ENCODE data around the gene TAS2R40.
"Not testable (repeated sequence)": the region's sequence is repeated elsewhere in the genome, so short reads cannot be mapped to it uniquely, and the experiment has no call there.

TAS2R40 gene

DNA sequence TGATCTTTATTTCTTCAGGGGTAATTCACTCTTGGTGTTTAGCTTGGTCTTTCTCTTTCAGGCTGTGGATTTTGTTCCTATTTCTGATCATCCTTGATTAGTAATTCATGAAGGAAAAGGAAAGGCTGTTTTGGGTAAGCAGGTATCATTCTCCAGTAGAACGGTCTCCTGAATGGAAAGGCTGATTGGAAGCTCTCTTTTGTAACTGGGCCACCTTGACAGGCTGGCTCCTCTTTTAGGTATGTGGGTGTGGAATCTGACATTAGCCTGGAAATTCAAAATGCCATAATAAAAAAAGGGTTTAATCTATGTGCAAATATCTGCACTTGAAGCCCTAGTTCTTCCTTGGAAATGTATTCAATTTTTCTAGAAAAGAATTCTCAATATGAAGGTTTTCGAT is 19.7 kb upstream of the TAS2R40 start:
- WGBS = 92% methylated on average over 2 of the region's 2 CpGs
- Histone ChIP-seq H3K9ac (ENCODE audit: low read depth, low read length) (no peak overlapping the region), H3K9me3 (ENCODE audit: insufficient read depth, low read depth, low read length) (no peaks in the 10 kb centered on the region; the same call in 1 of the 2 replicates), H3K27ac (ENCODE audit: low read depth, low read length) (no peak overlapping the region), H3K4me1 (ENCODE audit: insufficient read depth, low read length) (no peaks in the 10 kb centered on the region), H3K4me3 (ENCODE audit: low read length) (no peak overlapping the region), H3K27me3 (ENCODE audit: insufficient read depth, low read length) (no peaks in the 10 kb centered on the region), H3K36me3 (ENCODE audit: insufficient read depth, low read length) (no peaks in the 10 kb centered on the region)

DNA sequence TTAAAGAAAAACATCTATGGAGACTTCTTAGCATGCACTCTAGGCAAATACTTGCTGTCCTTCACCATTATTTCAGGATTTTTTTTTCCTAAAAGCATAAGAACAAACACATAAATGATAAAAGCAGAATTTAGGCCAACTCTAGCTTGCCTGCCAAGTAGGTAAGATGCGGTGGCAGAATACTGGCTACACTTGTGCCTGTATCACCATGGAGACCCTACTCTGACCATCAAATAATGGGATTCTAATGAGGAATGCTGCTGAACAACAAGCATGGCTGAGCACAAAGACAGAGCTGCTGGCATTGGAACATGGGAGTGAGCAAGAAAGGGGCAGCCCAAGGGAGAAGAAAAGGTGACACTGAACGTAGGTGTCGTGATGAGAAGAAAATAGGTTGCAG is 18.5 kb upstream of the TAS2R40 start:
- H3K27me3 ChIP-seq (ENCODE audit: insufficient read depth, low read length) = no peaks in the 10 kb centered on the region
- H3K27ac ChIP-seq (ENCODE audit: low read depth, low read length) = no peak overlapping the region
- H3K36me3 ChIP-seq (ENCODE audit: insufficient read depth, low read length) = no peaks in the 10 kb centered on the region
- WGBS = 88% methylated on average over 3 of the region's 3 CpGs
- H3K4me1 ChIP-seq (ENCODE audit: insufficient read depth, low read length) = no peaks in the 10 kb centered on the region
- no peak overlapping the region for H3K4me3 ChIP-seq (ENCODE audit: low read length)
- no peaks in the 10 kb centered on the region for H3K9me3 ChIP-seq (ENCODE audit: insufficient read depth, low read depth, low read length)
- H3K9ac ChIP-seq (ENCODE audit: low read depth, low read length) = no peak overlapping the region

DNA sequence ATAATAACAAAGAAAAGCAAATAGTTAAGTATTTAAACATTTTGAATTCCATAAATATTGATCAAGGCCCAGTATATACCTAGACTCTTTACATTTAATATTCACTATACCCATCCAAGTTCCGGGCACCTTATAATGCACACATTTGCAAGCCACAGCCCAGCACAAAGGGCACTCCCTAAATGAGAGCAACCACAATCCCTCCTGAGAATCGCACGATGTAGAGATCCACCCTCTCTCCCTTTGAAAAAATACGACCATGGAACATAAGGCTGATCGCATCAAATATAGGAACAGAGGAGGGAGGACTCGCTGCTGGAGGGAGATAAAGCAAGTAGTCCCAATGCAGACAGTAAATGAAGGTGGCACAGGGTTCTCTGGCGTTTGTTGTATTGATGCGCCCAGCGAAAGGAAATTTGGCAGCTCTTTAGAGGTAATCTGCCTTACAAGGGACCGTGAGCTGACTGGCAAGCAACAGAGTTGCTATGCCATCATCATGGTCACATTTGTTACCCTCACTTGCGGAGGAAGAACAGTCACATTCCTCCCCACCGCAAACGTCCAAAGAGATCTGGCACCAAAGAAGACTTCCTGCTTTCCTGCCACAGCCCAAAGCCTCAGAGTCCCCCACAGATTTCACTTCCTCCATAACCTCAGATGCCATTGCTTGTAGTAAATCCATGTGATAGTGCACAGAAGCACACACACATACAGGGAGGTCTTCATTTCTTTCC is 16.1 kb upstream of the TAS2R40 start:
- Histone ChIP-seq H3K4me1 (ENCODE audit: insufficient read depth, low read length) (no peaks in the 10 kb centered on the region), H3K27me3 (ENCODE audit: insufficient read depth, low read length) (no peaks in the 10 kb centered on the region), H3K27ac (ENCODE audit: low read depth, low read length) (no peak overlapping the region), H3K36me3 (ENCODE audit: insufficient read depth, low read length) (no peaks in the 10 kb centered on the region), H3K9ac (ENCODE audit: low read depth, low read length) (no peak overlapping the region), H3K9me3 (ENCODE audit: insufficient read depth, low read depth, low read length) (no peaks in the 10 kb centered on the region), H3K4me3 (ENCODE audit: low read length) (no peak overlapping the region)
- 93% methylated on average over 13 of the region's 13 CpGs for WGBS

GRCh38 chr7:143210541-143210940 is 11.3 kb upstream of the TAS2R40 start:
- Histone ChIP-seq H3K27me3 (ENCODE audit: insufficient read depth, low read length) (no peaks in the 10 kb centered on the region), H3K4me1 (ENCODE audit: insufficient read depth, low read length) (no peaks in the 10 kb centered on the region), H3K36me3 (ENCODE audit: insufficient read depth, low read length) (no peaks in the 10 kb centered on the region), H3K9me3 (ENCODE audit: insufficient read depth, low read depth, low read length) (no peaks in the 10 kb centered on the region), H3K4me3 (ENCODE audit: low read length) (no peak overlapping the region), H3K27ac (ENCODE audit: low read depth, low read length) (no peak overlapping the region), H3K9ac (ENCODE audit: low read depth, low read length) (no peak overlapping the region)
- WGBS = 86% methylated on average over 4 of the region's 4 CpGs

- not testable (repeated sequence) for H3K36me3 ChIP-seq (ENCODE audit: insufficient read depth, low read length); H3K4me3 ChIP-seq (ENCODE audit: low read length); H3K9ac ChIP-seq (ENCODE audit: low read depth, low read length); H3K4me1 ChIP-seq (ENCODE audit: insufficient read depth, low read length); H3K9me3 ChIP-seq (ENCODE audit: insufficient read depth, low read depth, low read length); H3K27me3 ChIP-seq (ENCODE audit: insufficient read depth, low read length); H3K27ac ChIP-seq (ENCODE audit: low read depth, low read length)
- 96% methylated on average over 4 of the region's 4 CpGs for WGBS
Measured at GRCh38 chr7:143213478-143213877, 8.4 kb upstream of the TAS2R40 start.

GRCh38 chr7:143214789-143215679 is 6.8 kb upstream of the TAS2R40 start:
- Histone ChIP-seq H3K36me3 (ENCODE audit: insufficient read depth, low read length) (no peaks in the 10 kb centered on the region), H3K4me3 (ENCODE audit: low read length) (no peak overlapping the region), H3K27me3 (ENCODE audit: insufficient read depth, low read length) (no peaks in the 10 kb centered on the region), H3K4me1 (ENCODE audit: insufficient read depth, low read length) (no peaks in the 10 kb centered on the region), H3K9ac (ENCODE audit: low read depth, low read length) (no peak overlapping the region), H3K27ac (ENCODE audit: low read depth, low read length) (no peak overlapping the region), H3K9me3 (ENCODE audit: insufficient read depth, low read depth, low read length) (no peaks in the 10 kb centered on the region)
- 36% methylated on average over 8 of the region's 8 CpGs for WGBS

DNA sequence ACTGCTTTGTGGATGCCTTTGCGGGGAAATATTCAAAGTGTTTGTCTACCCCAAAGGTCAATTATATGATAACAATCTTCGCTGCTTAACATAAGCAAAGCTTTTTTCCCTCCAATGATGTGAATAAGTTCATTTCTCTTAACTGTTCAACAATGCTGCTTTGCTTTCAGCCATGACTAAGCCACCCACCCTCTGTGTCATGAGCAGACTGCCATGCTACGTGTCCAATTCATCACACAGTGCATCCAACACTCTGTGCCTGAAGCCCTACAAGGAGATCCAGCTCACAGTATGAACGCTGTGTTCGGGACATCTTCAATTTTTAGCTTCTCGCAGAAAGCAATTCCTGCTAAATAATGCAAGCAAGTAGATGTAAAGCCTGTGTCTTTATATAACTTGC is 5.7 kb upstream of the TAS2R40 start:
- Histone ChIP-seq H3K36me3 (ENCODE audit: insufficient read depth, low read length) (no peaks in the 10 kb centered on the region), H3K27ac (ENCODE audit: low read depth, low read length) (no peak overlapping the region), H3K4me1 (ENCODE audit: insufficient read depth, low read length) (no peaks in the 10 kb centered on the region), H3K9me3 (ENCODE audit: insufficient read depth, low read depth, low read length) (no peaks in the 10 kb centered on the region), H3K27me3 (ENCODE audit: insufficient read depth, low read length) (no peaks in the 10 kb centered on the region), H3K9ac (ENCODE audit: low read depth, low read length) (no peak overlapping the region), H3K4me3 (ENCODE audit: low read length) (no peak overlapping the region)
- WGBS = 92% methylated on average over 6 of the region's 6 CpGs

GRCh38 chr7:143216686-143217085 is 5.2 kb upstream of the TAS2R40 start:
- no peak overlapping the region for H3K4me3 ChIP-seq (ENCODE audit: low read length)
- no peaks in the 10 kb centered on the region for H3K36me3 ChIP-seq (ENCODE audit: insufficient read depth, low read length)
- no peaks in the 10 kb centered on the region for H3K9me3 ChIP-seq (ENCODE audit: insufficient read depth, low read depth, low read length)
- H3K9ac ChIP-seq (ENCODE audit: low read depth, low read length) = no peak overlapping the region
- H3K4me1 ChIP-seq (ENCODE audit: insufficient read depth, low read length) = no peaks in the 10 kb centered on the region
- H3K27me3 ChIP-seq (ENCODE audit: insufficient read depth, low read length) = no peaks in the 10 kb centered on the region
- WGBS = 89% methylated on average over 2 of the region's 2 CpGs
- H3K27ac ChIP-seq (ENCODE audit: low read depth, low read length) = no peak overlapping the region

- no peaks in the 10 kb centered on the region for H3K9me3 ChIP-seq (ENCODE audit: insufficient read depth, low read depth, low read length)
- WGBS = 95% methylated on average over 2 of the region's 2 CpGs
- no peak overlapping the region for H3K4me3 ChIP-seq (ENCODE audit: low read length)
- H3K9ac ChIP-seq (ENCODE audit: low read depth, low read length) = no peak overlapping the region
- H3K27ac ChIP-seq (ENCODE audit: low read depth, low read length) = no peak overlapping the region
- no peaks in the 10 kb centered on the region for H3K36me3 ChIP-seq (ENCODE audit: insufficient read depth, low read length)
- H3K27me3 ChIP-seq (ENCODE audit: insufficient read depth, low read length) = no peaks in the 10 kb centered on the region
- no peaks in the 10 kb centered on the region for H3K4me1 ChIP-seq (ENCODE audit: insufficient read depth, low read length)
Measured at GRCh38 chr7:143217806-143218205, 4.0 kb upstream of the TAS2R40 start.

DNA sequence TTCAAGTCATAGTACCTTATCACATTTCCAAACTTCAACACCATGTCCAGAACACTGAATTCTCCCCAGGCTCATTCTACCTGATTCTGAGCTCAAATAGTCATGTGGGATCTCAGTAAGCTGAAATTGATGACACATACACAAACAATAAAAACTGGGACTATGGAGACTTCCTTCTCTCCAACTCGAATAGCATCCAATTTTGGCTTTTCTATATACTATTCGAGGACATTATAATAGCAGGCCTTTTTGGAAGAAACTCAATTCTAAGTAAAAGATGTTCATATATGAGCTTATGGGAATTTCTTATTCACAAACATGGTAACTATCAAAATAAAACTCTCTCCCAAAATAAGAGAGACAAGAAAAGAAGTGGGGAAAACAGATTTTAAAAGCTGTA is 551 bp upstream of the TAS2R40 start:
- no peaks in the 10 kb centered on the region for H3K4me1 ChIP-seq (ENCODE audit: insufficient read depth, low read length)
- no peaks in the 10 kb centered on the region for H3K27me3 ChIP-seq (ENCODE audit: insufficient read depth, low read length)

GRCh38 chr7:143222782-143223181 is 945 bp downstream of the TAS2R40 start:
- 90% methylated on average over 6 of the region's 7 CpGs for WGBS
- H3K4me3 ChIP-seq (ENCODE audit: low read length) = no peak overlapping the region
- H3K9ac ChIP-seq (ENCODE audit: low read depth, low read length) = no peak overlapping the region
- no peaks in the 10 kb centered on the region for H3K36me3 ChIP-seq (ENCODE audit: insufficient read depth, low read length)
- no peaks in the 10 kb centered on the region for H3K4me1 ChIP-seq (ENCODE audit: insufficient read depth, low read length)
- no peaks in the 10 kb centered on the region for H3K9me3 ChIP-seq (ENCODE audit: insufficient read depth, low read depth, low read length)
- H3K27me3 ChIP-seq (ENCODE audit: insufficient read depth, low read length) = no peaks in the 10 kb centered on the region
- no peak overlapping the region for H3K27ac ChIP-seq (ENCODE audit: low read depth, low read length)

More for the DNA sequence above, 551 bp upstream of the TAS2R40 start:
- 82% methylated on average over 2 of the region's 2 CpGs for WGBS
- H3K4me3 ChIP-seq (ENCODE audit: low read length) = no peak overlapping the region
- H3K36me3 ChIP-seq (ENCODE audit: insufficient read depth, low read length) = no peaks in the 10 kb centered on the region
- no peak overlapping the region for H3K27ac ChIP-seq (ENCODE audit: low read depth, low read length)
- no peaks in the 10 kb centered on the region for H3K9me3 ChIP-seq (ENCODE audit: insufficient read depth, low read depth, low read length)
- no peak overlapping the region for H3K9ac ChIP-seq (ENCODE audit: low read depth, low read length)

All from HUES64 (cell line).